DND-41 (cell line): ENCODE data around the gene XPO6.

Source experiments
- ATAC-seq: fragments of 200-7000 bp; cut with Tn5 transposase; 3 replicates; pipeline ENCODE4 v1.9.1; 2021; ENCODE audit warnings: low read depth; ENCODE audit not compliant: insufficient read depth
- DNase-seq: peaks from one replicate; pipeline ENCODE4 v3.0.0-alpha.2; 2020
- H2AFZ ChIP-seq: 2 replicates; pipeline ENCODE4 v1.6.0; 2012; ENCODE audit warnings: low read depth, low read length
- H3K27ac ChIP-seq: 2 replicates; pipeline ENCODE4 v1.5.1; 2012; ENCODE audit warnings: low read length, inconsistent platforms
- H3K27me3 ChIP-seq: fragments of 200-600 bp; sonication (generic); 2 replicates; pipeline ENCODE4 v1.6.0; 2012; ENCODE audit warnings: low read length, mild to moderate bottlenecking, inconsistent platforms; ENCODE audit not compliant: insufficient read depth, poor library complexity
- H3K36me3 ChIP-seq: 2 replicates; pipeline ENCODE4 v1.5.1; 2012; ENCODE audit warnings: low read length, inconsistent platforms; ENCODE audit not compliant: insufficient read depth
- H3K4me1 ChIP-seq: 2 replicates; pipeline ENCODE4 v1.5.1; 2012; ENCODE audit warnings: mild to moderate bottlenecking, low read length; ENCODE audit not compliant: insufficient read depth
- H3K4me2 ChIP-seq: 2 replicates; pipeline ENCODE4 v1.6.0; 2012; ENCODE audit warnings: mild to moderate bottlenecking, moderate library complexity, low read length, inconsistent platforms; ENCODE audit not compliant: insufficient read depth
- H3K4me3 ChIP-seq, 2 experiments: fragments of 200-600 bp in 1 of 2; shearing (Covaris generic) in 1 of 2; 2 replicates each; pipeline ENCODE4 v1.5.1; 2012 to 2016; ENCODE audit warnings: inconsistent platforms in 2 of 2, low read length in 2 of 2, mild to moderate bottlenecking in 2 of 2, low read depth in 1 of 2, moderate library complexity in 1 of 2
- H3K79me2 ChIP-seq: 2 replicates; pipeline ENCODE4 v1.6.0; 2012; ENCODE audit warnings: low read length, inconsistent platforms; ENCODE audit not compliant: insufficient read depth
- H3K9ac ChIP-seq: 2 replicates; pipeline ENCODE4 v1.6.0; 2012; ENCODE audit warnings: low read depth, mild to moderate bottlenecking, inconsistent platforms, low read length, moderate library complexity
- H3K9me3 ChIP-seq: 2 replicates; pipeline ENCODE4 v1.5.1; 2012; ENCODE audit warnings: low read length, moderate library complexity, mild to moderate bottlenecking, inconsistent platforms; ENCODE audit not compliant: insufficient read depth, severe bottlenecking
- H4K20me1 ChIP-seq: 2 replicates; pipeline ENCODE4 v1.6.0; 2012; ENCODE audit warnings: low read length; ENCODE audit not compliant: insufficient read depth
- CTCF ChIP-seq: IDR thresholded peaks from 2 replicates; pipeline ENCODE4 v1.5.1; 2012; ENCODE audit warnings: borderline replicate concordance, low read length, moderate library complexity, mild to moderate bottlenecking; ENCODE audit not compliant: poor library complexity, severe bottlenecking; ENCODE audit errors: extremely low read depth
- EZH2 ChIP-seq: IDR thresholded peaks from 3 replicates; pipeline ENCODE4 v1.6.1; 2012; ENCODE audit warnings: borderline replicate concordance, low read depth, mild to moderate bottlenecking, moderate library complexity, low read length, inconsistent platforms; ENCODE audit not compliant: severe bottlenecking

The XPO6 gene

GRCh38 chr16:28112908-28113307, 98.9 kb downstream of the XPO6 start:
- Histone ChIP-seq H3K79me2 (no peaks in the 10 kb centered on the region), H3K4me3 (no peak overlapping the region), H3K27me3 (no peaks in the 10 kb centered on the region), H2AFZ (no peak overlapping the region), H3K9ac (no peak overlapping the region), H3K36me3 (peaks cover 92% of the 10 kb centered on the region), H3K4me1 (no peaks in the 10 kb centered on the region), H3K27ac (no peak overlapping the region), H4K20me1 (peaks cover 10% of the 10 kb centered on the region; the same call in 1 of the 2 replicates), H3K4me2 (no peak overlapping the region), H3K9me3 (no peaks in the 10 kb centered on the region)
- ATAC-seq, result no peak
- TF ChIP-seq EZH2 (no peak), CTCF (no peak)
- no peak for DNase-seq

- Histone ChIP-seq H3K36me3 (peaks cover 93% of the 10 kb centered on the region), H3K27ac (no peak overlapping the region), H3K27me3 (no peaks in the 10 kb centered on the region), H3K9ac (no peak overlapping the region), H3K79me2 (no peaks in the 10 kb centered on the region), H2AFZ (no peak overlapping the region), H4K20me1 (peaks cover 18% of the 10 kb centered on the region; the same call in 1 of the 2 replicates), H3K4me1 (no peaks in the 10 kb centered on the region), H3K4me2 (no peak overlapping the region), H3K4me3 (no peak overlapping the region), H3K9me3 (no peaks in the 10 kb centered on the region)
- ATAC-seq (no peak), DNase-seq (no peak)
- no peak for TF ChIP-seq CTCF
- no peak for TF ChIP-seq EZH2
Observed at GRCh38 chr16:28110977-28111376, 100.8 kb downstream of the XPO6 start.

GRCh38 chr16:28110479-28110878, 101.3 kb downstream of the XPO6 start:
- H3K4me2 ChIP-seq, result no peak overlapping the region
- H4K20me1 ChIP-seq, result peaks cover 18% of the 10 kb centered on the region; the same call in 1 of the 2 replicates
- H2AFZ ChIP-seq, result no peak overlapping the region
- DNase-seq (no peak), ATAC-seq (no peak)
- H3K79me2 ChIP-seq, result no peaks in the 10 kb centered on the region
- peaks cover 93% of the 10 kb centered on the region for H3K36me3 ChIP-seq
- no peak overlapping the region for H3K9ac ChIP-seq
- H3K27me3 ChIP-seq, result no peaks in the 10 kb centered on the region
- H3K9me3 ChIP-seq, result no peaks in the 10 kb centered on the region
- TF ChIP-seq CTCF, result no peak
- no peak overlapping the region for H3K27ac ChIP-seq
- no peak overlapping the region for H3K4me3 ChIP-seq
- no peaks in the 10 kb centered on the region for H3K4me1 ChIP-seq

- Histone ChIP-seq H3K27me3 (no peaks in the 10 kb centered on the region), H3K36me3 (peaks cover 93% of the 10 kb centered on the region), H3K9ac (no peak overlapping the region), H4K20me1 (peaks cover 18% of the 10 kb centered on the region; the same call in 1 of the 2 replicates), H3K79me2 (no peaks in the 10 kb centered on the region), H3K4me2 (no peak overlapping the region), H3K4me3 (no peak overlapping the region), H2AFZ (no peak overlapping the region), H3K27ac (no peak overlapping the region), H3K4me1 (no peaks in the 10 kb centered on the region), H3K9me3 (no peaks in the 10 kb centered on the region)
- no peak for DNase-seq
- TF ChIP-seq CTCF (no peak), EZH2 (no peak)
- no peak for ATAC-seq
Observed at GRCh38 chr16:28110074-28110473, 101.7 kb downstream of the XPO6 start.
